ENCODE results near the gene B4GALNT2. TPM values are rescaled to one million over a fixed set of nuclear protein-coding genes. Genes with fewer than 3 reads are reported as not detected.

The B4GALNT2 gene
- total and polyA plus RNA-seq, 2 of the 13 experiments (the other 11 are each of a cell fraction or from before 2014, with no cell fraction given), result not detected

DNA sequence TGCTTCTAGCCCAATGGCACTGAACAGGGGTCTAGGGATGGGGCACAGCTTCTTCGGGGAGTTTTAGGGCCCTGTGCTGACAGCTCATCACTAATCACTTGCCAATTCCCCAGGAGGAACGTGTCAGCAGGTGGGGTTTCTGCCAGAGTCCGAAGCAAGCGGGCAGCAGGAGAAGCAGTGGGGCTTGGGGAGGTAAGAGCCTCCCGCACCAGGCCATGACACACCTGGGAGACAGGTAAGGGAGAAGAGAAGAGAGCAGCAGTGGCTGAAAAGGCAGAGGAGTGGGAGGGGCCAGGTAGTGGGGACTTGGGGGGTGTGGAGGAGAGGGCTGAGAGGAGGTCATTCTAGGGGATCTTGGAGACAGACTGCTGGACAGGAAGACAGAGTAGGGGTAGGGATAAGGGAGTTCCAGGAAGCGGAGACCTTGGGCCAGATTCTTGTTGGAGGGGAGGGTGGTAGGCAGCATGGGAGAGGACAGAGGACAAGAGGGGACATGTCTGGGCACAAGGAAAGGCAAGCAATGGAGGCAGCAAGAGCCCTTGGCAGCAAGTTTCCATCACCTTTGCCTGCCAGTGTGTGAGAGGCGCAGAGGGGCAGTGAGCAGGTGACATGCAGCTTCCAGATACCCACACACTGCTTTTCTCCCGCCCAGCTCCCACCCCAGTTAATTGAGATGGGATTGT lies 93.1 kb downstream of the B4GALNT2 start:
- H3K9ac ChIP-seq (ENCODE audit: insufficient read depth, low read depth, low read length), result no peak overlapping the region
- H3K9me3 ChIP-seq (ENCODE audit: low read length), result no peaks in the 10 kb centered on the region
- peaks cover 37% of the 10 kb centered on the region for H3K4me1 ChIP-seq (ENCODE audit: insufficient read depth, low read length)
- TF ChIP-seq, protein P1, sequence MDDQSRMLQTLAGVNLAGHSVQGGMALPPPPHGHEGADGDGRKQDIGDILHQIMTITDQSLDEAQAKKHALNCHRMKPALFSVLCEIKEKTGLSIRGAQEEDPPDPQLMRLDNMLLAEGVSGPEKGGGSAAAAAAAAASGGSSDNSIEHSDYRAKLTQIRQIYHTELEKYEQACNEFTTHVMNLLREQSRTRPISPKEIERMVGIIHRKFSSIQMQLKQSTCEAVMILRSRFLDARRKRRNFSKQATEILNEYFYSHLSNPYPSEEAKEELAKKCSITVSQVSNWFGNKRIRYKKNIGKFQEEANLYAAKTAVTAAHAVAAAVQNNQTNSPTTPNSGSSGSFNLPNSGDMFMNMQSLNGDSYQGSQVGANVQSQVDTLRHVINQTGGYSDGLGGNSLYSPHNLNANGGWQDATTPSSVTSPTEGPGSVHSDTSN (CRISPR knock-in tag; IDR thresholded peaks at IDR 0.05; ENCODE audit: borderline replicate concordance), result no peak
- TF ChIP-seq MED13 (CRISPR knock-in tag; IDR thresholded peaks at IDR 0.05) (no peak), XBP1 (CRISPR knock-in tag; IDR thresholded peaks at IDR 0.05) (no peak)
- peaks cover 13 to 79% of the 10 kb centered on the region in 2 experiments; a peak in 4 of 5 replicates for H3K27me3 ChIP-seq (ENCODE audit: control insufficient read depth in 1 of 2, insufficient read depth in 2 of 2, low read length in 2 of 2)
- no peak overlapping the region for H3K4me3 ChIP-seq (replicated peaks in 1 of 3; ENCODE audit: insufficient read depth in 1 of 3, low read depth in 2 of 3, low read length in 3 of 3)
- no peak overlapping the region for H3K27ac ChIP-seq (ENCODE audit: extremely low read length, insufficient read depth, low read length)
- POLR2A ChIA-PET, result no interaction called here
- H3K79me2 ChIP-seq (ENCODE audit: insufficient read depth, low read length), result no peaks in the 10 kb centered on the region
- CTCF ChIA-PET (ENCODE audit: low intra/inter-chr PET ratio, low total read pairs), result interaction anchor here (2.4 kb wide), 1 partner anchor 45 kb away, joined by 21 read pairs; no protein-coding TSS in a partner anchor
- H3K36me3 ChIP-seq (replicated peaks in 1 of 2; ENCODE audit: control insufficient read depth in 1 of 2, insufficient read depth in 2 of 2, low read length in 2 of 2), result no peaks in the 10 kb centered on the region
- no peaks in the 10 kb centered on the region for H4K20me1 ChIP-seq (ENCODE audit: insufficient read depth, low read length)
- in situ Hi-C loops (cut with HindIII; ENCODE audit: extremely low pct_ligation_motif_present, low pct_unique_long_range_greater_than_20kb), result loop anchor here (5.0 kb wide), 1 partner anchor 43 kb away; no protein-coding TSS in a partner anchor
- no TSS peak for BruUV-seq (replicated peaks)
- no peak for FAIRE-seq
- whole genome bisulfite sequencing (ENCODE audit: low lambda C conversion rate), result 52% methylated on average over 8 of the region's 8 CpGs
- H3K4me2 ChIP-seq (ENCODE audit: low read depth, low read length), result no peak overlapping the region
- no peak for ATAC-seq
- no peak overlapping the region for H2AFZ ChIP-seq (ENCODE audit: low read length)
- DNase-seq (ENCODE audit: low spot score), result no peak
- intact Hi-C loops (cut with micrococcal nuclease; ENCODE audit: unreplicated experiment), result loop anchor here (2.0 kb wide), 1 partner anchor 45 kb away; no protein-coding TSS in a partner anchor

Other genes starting within 250 kb of the B4GALNT2 start
- 206 and 210 TPM in 2 replicates for gene ATP5MC1, start 240.0 kb upstream of the B4GALNT2 start, total RNA-seq (2016; rRNA removed; fragmentation: Illumina TruSeq; extraction: Trizol)
- gene ATP5MC1, start 240.0 kb upstream of the B4GALNT2 start, polyA plus RNA-seq (2011; rRNA removed), result 226 and 297 TPM in 2 replicates
- gene UBE2Z, start 224.4 kb upstream of the B4GALNT2 start, total RNA-seq (2016; rRNA removed; fragmentation: Illumina TruSeq; extraction: Trizol), result 63.2 and 72.7 TPM in 2 replicates
- gene UBE2Z, start 224.4 kb upstream of the B4GALNT2 start, polyA plus RNA-seq (2011; rRNA removed), result 114 and 122 TPM in 2 replicates
- 152 and 153 TPM in 2 replicates for gene SNF8, start 187.9 kb upstream of the B4GALNT2 start, total RNA-seq (2016; rRNA removed; fragmentation: Illumina TruSeq; extraction: Trizol)
- gene SNF8, start 187.9 kb upstream of the B4GALNT2 start, polyA plus RNA-seq (2011; rRNA removed), result 98.6 and 114 TPM in 2 replicates
- gene GIP, start 164.2 kb upstream of the B4GALNT2 start, total RNA-seq (2016; rRNA removed; fragmentation: Illumina TruSeq; extraction: Trizol), result 0.73 TPM in 1 of 2 replicates, not detected in the other
- 0.55 and 0.70 TPM in 2 replicates for gene GIP, start 164.2 kb upstream of the B4GALNT2 start, polyA plus RNA-seq (2011; rRNA removed)
- 75.1 and 116 TPM in 2 replicates for gene IGF2BP1, start 135.4 kb upstream of the B4GALNT2 start, total RNA-seq (2016; rRNA removed; fragmentation: Illumina TruSeq; extraction: Trizol)
- 29.0 and 29.7 TPM in 2 replicates for gene IGF2BP1, start 135.4 kb upstream of the B4GALNT2 start, polyA plus RNA-seq (2011; rRNA removed)
- not detected in 2 replicates for gene GNGT2, start 77.8 kb downstream of the B4GALNT2 start, total RNA-seq (2016; rRNA removed; fragmentation: Illumina TruSeq; extraction: Trizol)
- gene GNGT2, start 77.8 kb downstream of the B4GALNT2 start, polyA plus RNA-seq (2011; rRNA removed), result not detected in 2 replicates
- not detected in 2 replicates for gene ABI3, start 77.9 kb downstream of the B4GALNT2 start, total RNA-seq (2016; rRNA removed; fragmentation: Illumina TruSeq; extraction: Trizol)
- not detected in 2 replicates for gene ABI3, start 77.9 kb downstream of the B4GALNT2 start, polyA plus RNA-seq (2011; rRNA removed)
- gene PHOSPHO1, start 98.0 kb downstream of the B4GALNT2 start, total RNA-seq (2016; rRNA removed; fragmentation: Illumina TruSeq; extraction: Trizol), result not detected in 2 replicates
- not detected in 2 replicates for gene PHOSPHO1, start 98.0 kb downstream of the B4GALNT2 start, polyA plus RNA-seq (2011; rRNA removed)
- 30.2 and 58.2 TPM in 2 replicates for gene ZNF652, start 229.5 kb downstream of the B4GALNT2 start, total RNA-seq (2016; rRNA removed; fragmentation: Illumina TruSeq; extraction: Trizol)
- 15.8 and 16.2 TPM in 2 replicates for gene ZNF652, start 229.5 kb downstream of the B4GALNT2 start, polyA plus RNA-seq (2011; rRNA removed)